ENCODE measurements around the gene SPAG5. TPM values are rescaled to one million over a fixed set of nuclear protein-coding genes. Genes with fewer than 3 reads are reported as not detected.

The SPAG5 gene
- total and polyA plus RNA-seq, 11 donors = 0.39 to 11.6 (median 1.2) TPM

- intact Hi-C loops (cut with DNase I) = loop anchor here in 6 of 10 donors (2.0 to 10.0 kb wide), 4 partner anchors 47 to 69 kb away; partner anchors contain the start of gene RSKR (in 4 of the 6)
- H3K4me1 ChIP-seq = peaks cover 0 to 31% (median 5%) of the 10 kb centered on the region in 12 donors
- 68 to 77% (median 72%) methylated on average over 6 of the region's 6 CpGs for WGBS, 4 donors
Observed at GRCh38 chr17:28545787-28546415, 52.9 kb downstream of the SPAG5 start.

GRCh38 chr17:28545141-28545503 lies 53.7 kb downstream of the SPAG5 start:
- DNase-seq (no peak), ATAC-seq (no peak)
- no peak overlapping the region for H3K4me3 ChIP-seq
- no peak for TF ChIP-seq POLR2A (IDR thresholded peaks at IDR 0.05)
- TF ChIP-seq CTCF (IDR thresholded peaks at IDR 0.05) = no peak
- H3K4me1 ChIP-seq = peaks cover 0 to 23% (median 1%) of the 10 kb centered on the region in 12 donors
- WGBS, 4 donors = 76 to 86% (median 84%) methylated on average over 2 of the region's 2 CpGs
- intact Hi-C loops (cut with DNase I) = loop anchor here in 6 of 10 donors (2.0 to 10.0 kb wide), 4 partner anchors 46 to 70 kb away; partner anchors contain the start of gene RSKR (in 4 of the 6)
- peaks cover 0 to 12% (median 6%) of the 10 kb centered on the region in 9 donors for H3K36me3 ChIP-seq
- H3K27me3 ChIP-seq = no peaks in the 10 kb centered on the region
- H3K9me3 ChIP-seq = no peaks in the 10 kb centered on the region
- no peak overlapping the region for H3K27ac ChIP-seq

More at GRCh38 chr17:28545787-28546415, 52.9 kb downstream of the SPAG5 start:
- Histone ChIP-seq H3K27me3 (no peaks in the 10 kb centered on the region), H3K4me3 (no peak overlapping the region), H3K9me3 (no peaks in the 10 kb centered on the region), H3K36me3 (peaks cover 0 to 12% (median 6%) of the 10 kb centered on the region in 9 donors), H3K27ac (no peak overlapping the region)
- DNase-seq (peak in 1 of 5 donors; percentile 40), ATAC-seq (no peak)
- TF ChIP-seq CTCF (IDR thresholded peaks at IDR 0.05) (no peak), POLR2A (IDR thresholded peaks at IDR 0.05) (no peak)

- no peak for ATAC-seq
- H3K4me1 ChIP-seq = peaks cover 0 to 18% (median under 1%) of the 10 kb centered on the region in 12 donors
- H3K27me3 ChIP-seq = no peaks in the 10 kb centered on the region
- intact Hi-C loops (cut with DNase I) = loop anchor here in 8 of 10 donors (2.0 to 10.0 kb wide), 5 partner anchors 46 to 70 kb away; partner anchors contain the start of gene RSKR (in 4 of the 8)
- TF ChIP-seq CTCF (IDR thresholded peaks at IDR 0.05) = no peak
- TF ChIP-seq POLR2A (IDR thresholded peaks at IDR 0.05) = no peak
- no peak overlapping the region for H3K27ac ChIP-seq
- H3K36me3 ChIP-seq = peaks cover 0 to 12% (median 6%) of the 10 kb centered on the region in 9 donors
- H3K4me3 ChIP-seq = no peak overlapping the region
- WGBS, 4 donors = 73 to 79% (median 76%) methylated on average over 4 of the region's 4 CpGs
- H3K9me3 ChIP-seq = no peaks in the 10 kb centered on the region
- DNase-seq = peak in 1 of 5 donors; percentile 10
Observed at GRCh38 chr17:28544402-28545140, 54.3 kb downstream of the SPAG5 start.

- TF ChIP-seq CTCF (IDR thresholded peaks at IDR 0.05) (no peak), POLR2A (IDR thresholded peaks at IDR 0.05) (no peak)
- intact Hi-C loops (cut with DNase I) = loop anchor here in 3 of 10 donors (2.0 to 10.0 kb wide), 4 partner anchors 44 to 73 kb away; partner anchors contain the start of gene RSKR (in 1 of the 3)
- 90 to 93% (median 92%) methylated on average over 4 of the region's 4 CpGs for WGBS, 4 donors
Observed at GRCh38 chr17:28541439-28541838, 57.4 kb downstream of the SPAG5 start.

More at GRCh38 chr17:28541439-28541838, 57.4 kb downstream of the SPAG5 start:
- peaks cover 0 to under 1% (median 0%) of the 10 kb centered on the region in 9 donors for H3K36me3 ChIP-seq
- H3K27ac ChIP-seq = no peak overlapping the region
- ATAC-seq (no peak), DNase-seq (no peak)
- H3K4me3 ChIP-seq = no peak overlapping the region
- H3K27me3 ChIP-seq = peaks cover 0 to 3% (median 0%) of the 10 kb centered on the region in 9 donors
- H3K4me1 ChIP-seq = no peaks in the 10 kb centered on the region
- H3K9me3 ChIP-seq = no peaks in the 10 kb centered on the region

Data from heart left ventricle (tissue), 16 donors.